ENCODE measurements around the gene NRN1L. TPM values are rescaled to one million over a fixed set of nuclear protein-coding genes. Genes with fewer than 3 reads are reported as not detected.

The NRN1L gene
- total RNA-seq, 3 donors from 2014 or later (not counting 1 experiment from before 2014, with no cell fraction given), result 0.70 to 1.3 TPM; not detected in 1

GRCh38 chr16:67879462-67879861 is 5.2 kb upstream of the NRN1L start:
- TF ChIP-seq CTCF (IDR thresholded peaks at IDR 0.05), result no peak
- DNase-seq (no peak), ATAC-seq (no peak)
- peaks cover under 1% of the 10 kb centered on the region for H3K4me1 ChIP-seq (ENCODE audit: control insufficient read depth, insufficient read depth, low read length)
- no peak overlapping the region for H3K27ac ChIP-seq (ENCODE audit: low read length)
- peaks cover 81% of the 10 kb centered on the region for H3K36me3 ChIP-seq (ENCODE audit: control insufficient read depth, insufficient read depth, low read length)
- H3K9me3 ChIP-seq (ENCODE audit: control insufficient read depth, insufficient read depth, low read length), result no peaks in the 10 kb centered on the region
- no peak overlapping the region for H3K4me3 ChIP-seq (ENCODE audit: low read length)
- peaks cover 16 to 22% of the 10 kb centered on the region in 2 donors for H3K4me1 Mint-ChIP-seq
- H3K36me3 Mint-ChIP-seq, result no peaks in the 10 kb centered on the region
- no peaks in the 10 kb centered on the region for H3K27me3 Mint-ChIP-seq (ENCODE audit: low read depth in 2 of 2)
- H3K27me3 ChIP-seq (ENCODE audit: control insufficient read depth, insufficient read depth, low read length), result no peaks in the 10 kb centered on the region
- no peaks in the 10 kb centered on the region for H3K9me3 Mint-ChIP-seq
- intact Hi-C loops (cut with micrococcal nuclease), result no loop called here
- WGBS (ENCODE audit: insufficient coverage), result 96% methylated on average over 12 of the region's 12 CpGs
- H3K4me3 Mint-ChIP-seq, result no peak overlapping the region
- no peak overlapping the region for H3K27ac Mint-ChIP-seq

GRCh38 chr16:67879936-67880335 is 4.7 kb upstream of the NRN1L start:
- no peaks in the 10 kb centered on the region for H3K9me3 Mint-ChIP-seq
- Histone ChIP-seq H3K36me3 (ENCODE audit: control insufficient read depth, insufficient read depth, low read length) (peaks cover 85% of the 10 kb centered on the region), H3K27ac (ENCODE audit: low read length) (no peak overlapping the region), H3K4me3 (ENCODE audit: low read length) (no peak overlapping the region), H3K9me3 (ENCODE audit: control insufficient read depth, insufficient read depth, low read length) (no peaks in the 10 kb centered on the region), H3K27me3 (ENCODE audit: control insufficient read depth, insufficient read depth, low read length) (no peaks in the 10 kb centered on the region), H3K4me1 (ENCODE audit: control insufficient read depth, insufficient read depth, low read length) (no peaks in the 10 kb centered on the region)
- DNase-seq (no peak), ATAC-seq (no peak)
- no peaks in the 10 kb centered on the region for H3K27me3 Mint-ChIP-seq (ENCODE audit: low read depth in 2 of 2)
- WGBS (ENCODE audit: insufficient coverage), result 88% methylated on average over 5 of the region's 5 CpGs
- no peak for TF ChIP-seq CTCF (IDR thresholded peaks at IDR 0.05)
- H3K36me3 Mint-ChIP-seq, result no peaks in the 10 kb centered on the region
- peaks cover 12 to 17% of the 10 kb centered on the region in 2 donors for H3K4me1 Mint-ChIP-seq
- intact Hi-C loops (cut with micrococcal nuclease), result no loop called here
- H3K4me3 Mint-ChIP-seq, result no peak overlapping the region
- H3K27ac Mint-ChIP-seq, result no peak overlapping the region

GRCh38 chr16:67880584-67880983 is 4.1 kb upstream of the NRN1L start:
- H3K9me3 ChIP-seq (ENCODE audit: control insufficient read depth, insufficient read depth, low read length), result no peaks in the 10 kb centered on the region
- peaks cover 88% of the 10 kb centered on the region for H3K36me3 ChIP-seq (ENCODE audit: control insufficient read depth, insufficient read depth, low read length)
- no peaks in the 10 kb centered on the region for H3K27me3 Mint-ChIP-seq (ENCODE audit: low read depth in 2 of 2)
- no peak overlapping the region for H3K4me3 Mint-ChIP-seq
- ATAC-seq, result no peak
- TF ChIP-seq CTCF (IDR thresholded peaks at IDR 0.05), result no peak
- intact Hi-C loops (cut with micrococcal nuclease), result no loop called here
- peaks cover 5 to 11% of the 10 kb centered on the region in 2 donors for H3K4me1 Mint-ChIP-seq
- H3K9me3 Mint-ChIP-seq, result no peaks in the 10 kb centered on the region
- no peak overlapping the region for H3K27ac Mint-ChIP-seq
- H3K27ac ChIP-seq (ENCODE audit: low read length), result no peak overlapping the region
- H3K36me3 Mint-ChIP-seq, result no peaks in the 10 kb centered on the region
- WGBS (ENCODE audit: insufficient coverage), result 95% methylated on average over 13 of the region's 13 CpGs
- H3K4me1 ChIP-seq (ENCODE audit: control insufficient read depth, insufficient read depth, low read length), result no peaks in the 10 kb centered on the region
- no peak for DNase-seq
- no peaks in the 10 kb centered on the region for H3K27me3 ChIP-seq (ENCODE audit: control insufficient read depth, insufficient read depth, low read length)
- H3K4me3 ChIP-seq (ENCODE audit: low read length), result no peak overlapping the region

- TF ChIP-seq CTCF (IDR thresholded peaks at IDR 0.05), result no peak
- Mint-ChIP-seq H3K27ac (no peak overlapping the region), H3K4me3 (no peak overlapping the region), H3K27me3 (ENCODE audit: low read depth in 2 of 2) (no peaks in the 10 kb centered on the region), H3K9me3 (no peaks in the 10 kb centered on the region), H3K4me1 (peaks cover 0 to 4% of the 10 kb centered on the region in 2 donors), H3K36me3 (no peaks in the 10 kb centered on the region)
- DNase-seq (no peak), ATAC-seq (no peak)
- H3K27ac ChIP-seq (ENCODE audit: low read length), result no peak overlapping the region
- H3K27me3 ChIP-seq (ENCODE audit: control insufficient read depth, insufficient read depth, low read length), result no peaks in the 10 kb centered on the region
- intact Hi-C loops (cut with micrococcal nuclease), result no loop called here
- H3K4me1 ChIP-seq (ENCODE audit: control insufficient read depth, insufficient read depth, low read length), result no peaks in the 10 kb centered on the region
- H3K36me3 ChIP-seq (ENCODE audit: control insufficient read depth, insufficient read depth, low read length), result peaks cover 82% of the 10 kb centered on the region
- 95% methylated on average over 21 of the region's 21 CpGs for WGBS (ENCODE audit: insufficient coverage)
- H3K4me3 ChIP-seq (ENCODE audit: low read length), result no peak overlapping the region
- no peaks in the 10 kb centered on the region for H3K9me3 ChIP-seq (ENCODE audit: control insufficient read depth, insufficient read depth, low read length)
These were observed 3.0 kb upstream of the NRN1L start for GRCh38 chr16:67881621-67882161.
